Mesendoderm (in vitro differentiated cells): Measurements from ENCODE around the gene CEMIP.

Source experiments
- DNase-seq: peaks from one replicate; pipeline ENCODE4 v3.0.0; 2013
- H2AK5ac ChIP-seq: 2 replicates; pipeline ENCODE4 v1.6.1; 2013; ENCODE audit warnings: low read length, inconsistent platforms
- H2BK120ac ChIP-seq: 2 replicates; pipeline ENCODE4 v1.6.1; 2013; ENCODE audit warnings: low read depth, mild to moderate bottlenecking, low read length, moderate library complexity, mixed read lengths
- H2BK15ac ChIP-seq: replicated peaks from 2 replicates; pipeline ENCODE4 v1.6.1; 2013; ENCODE audit warnings: low read depth, mild to moderate bottlenecking, moderate library complexity
- H2BK5ac ChIP-seq: 2 replicates; pipeline ENCODE4 v1.6.1; 2013; ENCODE audit warnings: low read length, inconsistent platforms
- H3K18ac ChIP-seq: 2 replicates; pipeline ENCODE4 v1.6.1; 2013; ENCODE audit warnings: mild to moderate bottlenecking, low read length, mixed read lengths
- H3K23ac ChIP-seq: one replicate; pipeline ENCODE4 v1.6.1; 2013; ENCODE audit warnings: low read length
- H3K27ac ChIP-seq: 2 replicates; pipeline ENCODE4 v1.5.1; 2013; ENCODE audit warnings: low read depth, mild to moderate bottlenecking, inconsistent platforms, low read length, moderate library complexity
- H3K27me3 ChIP-seq: 2 replicates; pipeline ENCODE4 v1.6.1; 2013; ENCODE audit warnings: low read length, control low read depth, mild to moderate bottlenecking, inconsistent platforms; ENCODE audit not compliant: insufficient read depth, poor library complexity
- H3K36me3 ChIP-seq: 2 replicates; pipeline ENCODE4 v1.6.1; 2013; ENCODE audit warnings: low read length, inconsistent platforms; ENCODE audit not compliant: control insufficient read depth, insufficient read depth
- H3K4ac ChIP-seq: one replicate; pipeline ENCODE4 v1.6.1; 2013; ENCODE audit warnings: low read depth, mild to moderate bottlenecking, low read length, moderate library complexity
- H3K4me1 ChIP-seq: 2 replicates; pipeline ENCODE4 v1.6.1; 2013; ENCODE audit warnings: low read depth, low read length, inconsistent platforms; ENCODE audit not compliant: control insufficient read depth
- H3K4me2 ChIP-seq: 2 replicates; pipeline ENCODE4 v1.6.1; 2013; ENCODE audit warnings: low read length
- H3K4me3 ChIP-seq: 2 replicates; pipeline ENCODE4 v1.5.1; 2013; ENCODE audit warnings: mild to moderate bottlenecking, low read length
- H3K56ac ChIP-seq: one replicate; pipeline ENCODE4 v1.6.1; 2013; ENCODE audit warnings: low read length
- H3K79me1 ChIP-seq: 2 replicates; pipeline ENCODE4 v1.6.1; 2013; ENCODE audit warnings: low read length, inconsistent platforms
- H3K79me2 ChIP-seq: 2 replicates; pipeline ENCODE4 v1.6.1; 2013; ENCODE audit warnings: mild to moderate bottlenecking, low read length; ENCODE audit not compliant: control insufficient read depth, insufficient read depth
- H3K9ac ChIP-seq: 2 replicates; pipeline ENCODE4 v1.6.1; 2013; ENCODE audit warnings: low read length, inconsistent platforms
- H4K5ac ChIP-seq: one replicate; pipeline ENCODE4 v1.6.1; 2013; ENCODE audit warnings: low read length
- H4K8ac ChIP-seq: one replicate; pipeline ENCODE4 v1.6.1; 2013; ENCODE audit warnings: low read depth, mild to moderate bottlenecking, control low read depth, low read length, moderate library complexity
- WGBS: extraction: QIAGEN DNeasy Blood & Tissue Kit; methylation state at CpG from one replicate; pipeline ENCODE4 v1.1.7; 2013; ENCODE audit warnings: low lambda C conversion rate, missing lambda C conversion rate; ENCODE audit not compliant: insufficient coverage; ENCODE audit errors: extremely low coverage; 5-methylcytosine and 5-hydroxymethylcytosine counted together

The CEMIP gene

DNA sequence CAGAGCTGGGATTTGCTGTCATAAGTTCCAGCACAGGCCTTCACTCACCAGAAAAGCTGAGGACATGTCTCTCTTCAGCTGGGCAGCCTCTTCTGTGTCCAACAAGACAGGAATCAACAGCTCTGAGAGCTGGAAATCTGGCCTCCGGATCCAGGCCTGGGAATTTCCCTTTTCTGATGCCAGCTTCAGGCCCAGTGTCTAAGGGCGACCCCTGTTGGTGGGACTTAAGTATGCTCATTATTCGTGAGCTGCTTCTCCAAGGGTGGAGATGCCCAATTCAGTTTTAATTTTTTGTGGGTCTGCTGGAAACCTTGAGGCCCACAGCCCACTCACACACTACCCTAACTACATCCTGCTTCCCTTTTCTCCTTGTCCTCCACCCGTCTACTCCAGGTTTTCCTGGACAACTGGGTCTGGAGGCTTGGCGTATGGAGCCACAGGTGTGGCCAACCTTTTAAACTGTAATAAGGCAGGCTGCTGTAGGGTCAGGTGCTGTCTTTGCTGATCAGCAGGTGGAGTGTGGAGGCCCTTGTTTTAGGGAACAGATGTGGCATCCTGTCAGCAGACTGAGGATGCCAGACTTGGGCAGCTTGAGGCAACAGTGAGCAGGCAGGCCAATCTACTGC, 2.6 kb upstream of the CEMIP start:
- Histone ChIP-seq H2BK15ac (no peak overlapping the region), H3K23ac (no peak overlapping the region), H3K4me2 (no peak overlapping the region), H2BK120ac (no peak overlapping the region), H3K79me2 (no peaks in the 10 kb centered on the region), H2AK5ac (no peak overlapping the region), H3K4me3 (no peak overlapping the region), H3K27me3 (peaks cover 5% of the 10 kb centered on the region), H3K79me1 (no peaks in the 10 kb centered on the region), H3K36me3 (no peaks in the 10 kb centered on the region), H3K18ac (no peak overlapping the region), H3K27ac (no peak overlapping the region), H4K5ac (no peak overlapping the region), H3K4me1 (no peaks in the 10 kb centered on the region), H2BK5ac (no peak overlapping the region), H4K8ac (no peak overlapping the region), H3K56ac (no peak overlapping the region), H3K4ac (no peak overlapping the region), H3K9ac (no peak overlapping the region)
- WGBS: no CpG with 5 or more reads among the region's 5 CpGs
- peak; percentile 72 for DNase-seq

DNA sequence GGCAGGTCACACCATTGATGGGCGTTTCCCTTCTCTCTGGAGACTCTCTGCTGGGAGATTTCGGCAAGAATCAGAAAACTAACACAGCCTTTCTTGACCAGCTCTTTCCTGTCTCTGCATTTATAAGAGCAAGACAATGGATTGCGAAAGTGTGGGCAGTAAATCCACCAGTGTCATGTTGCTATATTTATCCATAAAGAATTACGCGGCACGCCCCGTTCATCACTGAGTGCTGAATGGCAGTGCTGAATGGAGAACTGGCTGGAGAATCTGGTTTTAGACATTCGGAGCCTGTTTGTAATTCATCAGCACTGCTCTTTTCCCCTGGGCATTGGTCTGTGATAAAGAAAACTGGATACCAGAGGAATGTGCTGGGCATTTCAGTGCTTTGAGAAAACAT, 2.0 kb upstream of the CEMIP start:
- no peak for DNase-seq
- H3K79me1 ChIP-seq: no peaks in the 10 kb centered on the region
- no peak overlapping the region for H3K4me2 ChIP-seq
- no peaks in the 10 kb centered on the region for H3K36me3 ChIP-seq
- H4K8ac ChIP-seq: no peak overlapping the region
- H3K4me3 ChIP-seq: no peak overlapping the region
- no peak overlapping the region for H3K9ac ChIP-seq
- no peaks in the 10 kb centered on the region for H3K4me1 ChIP-seq
- no peak overlapping the region for H3K4ac ChIP-seq
- WGBS: no CpG with 5 or more reads among the region's 8 CpGs
- H2AK5ac ChIP-seq: no peak overlapping the region
- H2BK15ac ChIP-seq: no peak overlapping the region
- H3K27ac ChIP-seq: no peak overlapping the region
- no peak overlapping the region for H3K18ac ChIP-seq
- H2BK5ac ChIP-seq: no peak overlapping the region
- H3K27me3 ChIP-seq: peaks cover 5% of the 10 kb centered on the region
- H3K79me2 ChIP-seq: no peaks in the 10 kb centered on the region
- H2BK120ac ChIP-seq: no peak overlapping the region
- no peak overlapping the region for H3K23ac ChIP-seq
- H4K5ac ChIP-seq: no peak overlapping the region
- H3K56ac ChIP-seq: no peak overlapping the region

DNA sequence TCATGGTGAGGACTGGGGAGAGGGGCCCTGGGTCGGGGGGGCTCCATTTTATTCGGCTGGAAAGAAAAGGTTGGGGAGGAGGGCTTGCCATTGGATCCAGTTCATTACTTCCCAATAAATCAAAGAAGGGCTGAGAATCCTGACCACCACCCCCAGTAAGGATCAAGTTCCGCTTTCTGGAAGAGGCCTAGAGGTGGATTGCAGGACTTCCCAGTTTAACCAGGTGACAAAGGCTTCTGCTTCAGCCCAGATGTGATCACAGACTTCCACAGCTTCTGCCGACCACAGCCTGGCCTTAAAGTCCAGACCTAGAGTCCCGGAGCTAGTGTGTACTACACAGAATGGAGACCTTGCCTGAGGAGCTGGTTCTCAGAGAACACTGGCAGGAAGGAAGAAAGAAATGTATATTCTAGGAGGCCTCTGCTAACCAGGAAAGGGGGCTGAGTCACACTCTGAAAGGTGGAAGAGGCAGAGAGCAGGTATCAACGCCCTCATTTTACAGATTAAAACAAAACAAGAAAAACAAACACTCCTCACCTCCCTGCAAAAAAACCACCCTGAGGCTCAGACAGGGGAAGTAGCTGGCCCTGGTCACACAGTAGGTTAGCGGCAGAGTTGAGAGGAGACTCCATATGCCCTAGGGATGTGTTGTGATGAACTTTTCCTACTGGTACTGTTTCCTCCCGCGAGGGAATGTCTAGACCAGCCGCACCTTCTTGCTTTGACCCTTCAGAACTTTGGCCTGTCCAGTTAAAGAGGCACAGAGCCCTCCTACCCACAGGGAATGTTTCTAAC, 1.1 kb upstream of the CEMIP start:
- H3K4me3 ChIP-seq: no peak overlapping the region
- no peak overlapping the region for H3K9ac ChIP-seq
- H3K27me3 ChIP-seq: peaks cover 5% of the 10 kb centered on the region
- no peak overlapping the region for H2AK5ac ChIP-seq
- H3K79me2 ChIP-seq: no peaks in the 10 kb centered on the region
- WGBS: no CpG with 5 or more reads among the region's 10 CpGs
- H3K27ac ChIP-seq: no peak overlapping the region
- no peaks in the 10 kb centered on the region for H3K36me3 ChIP-seq
- no peak overlapping the region for H2BK15ac ChIP-seq
- H4K8ac ChIP-seq: no peak overlapping the region
- no peak overlapping the region for H4K5ac ChIP-seq
- H3K4me1 ChIP-seq: no peaks in the 10 kb centered on the region
- H3K4me2 ChIP-seq: no peak overlapping the region
- DNase-seq: no peak
- H2BK5ac ChIP-seq: no peak overlapping the region
- no peaks in the 10 kb centered on the region for H3K79me1 ChIP-seq
- H3K23ac ChIP-seq: no peak overlapping the region
- no peak overlapping the region for H3K4ac ChIP-seq
- H3K56ac ChIP-seq: no peak overlapping the region
- H3K18ac ChIP-seq: no peak overlapping the region
- no peak overlapping the region for H2BK120ac ChIP-seq

DNA sequence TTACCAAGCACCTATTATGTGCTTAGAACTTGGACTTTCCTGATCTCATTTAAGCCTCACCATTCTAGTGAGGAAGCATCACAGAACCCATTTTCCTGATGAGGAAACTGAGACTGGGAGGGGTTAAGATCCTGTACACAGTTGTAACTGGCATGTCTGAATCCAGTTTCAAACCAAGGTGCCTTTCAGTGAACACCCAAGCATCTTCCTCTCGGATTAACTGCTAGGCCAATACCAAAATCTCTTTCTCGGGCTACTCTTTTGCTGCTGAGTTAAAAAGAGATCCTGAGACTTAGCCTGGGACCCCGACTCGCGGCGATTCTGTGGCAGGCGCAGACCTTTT, 578 bp upstream of the CEMIP start:
- H3K9ac ChIP-seq: no peak overlapping the region
- H3K79me2 ChIP-seq: no peaks in the 10 kb centered on the region
- no peak overlapping the region for H2BK5ac ChIP-seq
- no peaks in the 10 kb centered on the region for H3K36me3 ChIP-seq
- H4K5ac ChIP-seq: no peak overlapping the region
- no peak overlapping the region for H3K56ac ChIP-seq
- WGBS: no CpG with 5 or more reads among the region's 7 CpGs
- H3K4ac ChIP-seq: no peak overlapping the region
- no peak overlapping the region for H2BK15ac ChIP-seq
- H4K8ac ChIP-seq: no peak overlapping the region
- H2AK5ac ChIP-seq: no peak overlapping the region
- peaks cover 5% of the 10 kb centered on the region for H3K27me3 ChIP-seq
- DNase-seq: no peak
- no peak overlapping the region for H3K23ac ChIP-seq
- no peaks in the 10 kb centered on the region for H3K4me1 ChIP-seq
- H3K79me1 ChIP-seq: no peaks in the 10 kb centered on the region
- H3K18ac ChIP-seq: no peak overlapping the region
- H2BK120ac ChIP-seq: no peak overlapping the region
- no peak overlapping the region for H3K4me3 ChIP-seq
- H3K27ac ChIP-seq: no peak overlapping the region
- H3K4me2 ChIP-seq: no peak overlapping the region

DNA sequence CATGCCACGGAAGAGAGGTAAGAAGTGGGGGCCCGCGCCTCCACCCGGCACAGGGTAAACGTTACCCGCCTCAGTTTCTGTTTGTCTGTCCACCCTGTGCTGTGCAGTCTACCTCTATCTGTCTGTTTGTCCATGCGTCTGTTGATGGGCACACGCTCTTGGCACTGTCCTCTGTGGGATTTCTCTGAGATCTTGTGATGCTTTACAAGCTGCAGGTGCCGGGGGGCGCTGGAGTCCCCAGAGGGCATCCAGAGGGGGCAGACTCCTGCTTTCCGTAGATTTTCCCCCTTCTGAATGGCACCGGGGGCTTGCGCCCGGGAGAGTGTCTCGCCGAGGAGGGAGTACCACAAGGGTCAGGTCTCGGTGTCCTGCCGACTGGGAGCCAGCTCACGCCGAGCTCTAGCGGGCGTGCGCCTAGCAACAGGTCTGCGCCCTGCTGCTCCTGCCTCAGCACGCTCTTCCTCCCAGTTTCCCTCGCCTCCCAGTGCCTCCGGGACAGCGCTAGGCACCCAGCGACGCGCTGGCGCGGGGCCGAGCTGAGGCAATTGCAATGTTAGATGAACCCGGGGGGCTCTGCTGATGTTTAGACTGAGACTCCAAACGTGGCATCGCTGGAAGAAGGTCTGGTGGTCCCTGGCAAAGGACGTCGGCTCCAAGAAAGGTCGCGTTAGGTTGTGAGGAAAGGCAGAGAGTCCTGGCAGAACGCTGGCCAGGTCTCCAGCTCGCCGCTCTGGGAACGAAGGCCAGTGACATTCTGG, 667 bp downstream of the CEMIP start:
- Histone ChIP-seq H2BK5ac (no peak overlapping the region), H3K79me2 (no peaks in the 10 kb centered on the region), H3K18ac (no peak overlapping the region), H3K56ac (no peak overlapping the region), H4K8ac (no peak overlapping the region), H3K9ac (no peak overlapping the region), H3K27me3 (peaks cover 5% of the 10 kb centered on the region), H3K36me3 (no peaks in the 10 kb centered on the region), H3K27ac (no peak overlapping the region), H3K4ac (no peak overlapping the region), H3K4me1 (no peaks in the 10 kb centered on the region), H3K4me2 (peak overlapping the region; percentile 57), H2BK120ac (no peak overlapping the region), H4K5ac (no peak overlapping the region), H3K23ac (no peak overlapping the region), H2AK5ac (no peak overlapping the region), H3K79me1 (no peaks in the 10 kb centered on the region), H2BK15ac (no peak overlapping the region), H3K4me3 (no peak overlapping the region)
- peak; percentile 45 for DNase-seq
- no CpG with 5 or more reads among the region's 45 CpGs for WGBS
